GM23338 (cell line): ENCODE measurements around the gene RYR3. TPM values are rescaled to one million over a fixed set of nuclear protein-coding genes. Genes with fewer than 3 reads are reported as not detected.

ENCODE experiments used
- ATAC-seq: fragments of 200-7000 bp; cut with Tn5 transposase; 3 replicates; pipeline ENCODE4 v1.9.1; 2020
- DNase-seq: peaks from one replicate; pipeline ENCODE4 v3.0.0-alpha.2; 2015; ENCODE audit warnings: low spot score
- H2AFZ ChIP-seq: fragments of 200-600 bp; sonication (generic); 2 replicates; pipeline ENCODE4 v1.8.0; 2016; ENCODE audit warnings: antibody characterized with exemption, mild to moderate bottlenecking, moderate library complexity
- H3F3A ChIP-seq: fragments of 200-600 bp; sonication (generic); replicated peaks from 2 replicates; pipeline ENCODE4 v1.8.0; 2017; ENCODE audit warnings: antibody characterized with exemption, mixed run types, low read depth
- H3K27ac ChIP-seq: fragments of 200-600 bp; sonication (generic); 2 replicates; pipeline ENCODE4 v1.6.1; 2016; ENCODE audit warnings: low read depth
- H3K27me3 ChIP-seq: fragments of 200-600 bp; sonication (generic); 2 replicates; pipeline ENCODE4 v1.8.0; 2016; ENCODE audit warnings: mild to moderate bottlenecking, mixed run types, moderate library complexity; ENCODE audit not compliant: insufficient read depth
- H3K36me3 ChIP-seq: fragments of 200-600 bp; sonication (generic); 2 replicates; pipeline ENCODE4 v1.8.0; 2016; ENCODE audit warnings: mild to moderate bottlenecking; ENCODE audit not compliant: insufficient read depth
- H3K4me1 ChIP-seq: fragments of 200-600 bp; sonication (generic); 2 replicates; pipeline ENCODE4 v1.8.0; 2016; ENCODE audit warnings: mild to moderate bottlenecking, moderate library complexity; ENCODE audit not compliant: insufficient read depth
- H3K4me2 ChIP-seq: fragments of 200-600 bp; sonication (generic); 2 replicates; pipeline ENCODE4 v1.7.1; 2017; ENCODE audit warnings: mixed run types
- H3K4me3 ChIP-seq: fragments of 200-600 bp; sonication (generic); 2 replicates; pipeline ENCODE4 v1.6.1; 2016; ENCODE audit warnings: mixed run types
- H3K79me2 ChIP-seq: fragments of 200-600 bp; sonication (generic); replicated peaks from 2 replicates; pipeline ENCODE4 v1.8.0; 2017; ENCODE audit warnings: mild to moderate bottlenecking; ENCODE audit not compliant: insufficient read depth
- H3K9me2 ChIP-seq: fragments of 200-600 bp; sonication (generic); 2 replicates; pipeline ENCODE4 v1.8.0; 2017; ENCODE audit not compliant: insufficient read depth
- H4K20me1 ChIP-seq: fragments of 200-600 bp; sonication (generic); replicated peaks from 2 replicates; pipeline ENCODE4 v1.8.0; 2017; ENCODE audit warnings: mild to moderate bottlenecking; ENCODE audit not compliant: insufficient read depth
- H3K27ac Mint-ChIP-seq: 2 replicates; pipeline ENCODE4 v1.8.0; 2020; ENCODE audit warnings: inconsistent platforms, mild to moderate bottlenecking, moderate library complexity, mixed read lengths
- H3K27me3 Mint-ChIP-seq: 3 replicates; pipeline ENCODE4 v1.8.0; 2022; ENCODE audit warnings: low read depth, mild to moderate bottlenecking, moderate library complexity, mixed read lengths, inconsistent platforms; ENCODE audit not compliant: insufficient read depth, poor library complexity
- H3K36me3 Mint-ChIP-seq: 3 replicates; pipeline ENCODE4 v1.8.0; 2021; ENCODE audit warnings: low read depth, mild to moderate bottlenecking, inconsistent platforms, moderate library complexity, mixed read lengths
- H3K4me1 Mint-ChIP-seq: 3 replicates; pipeline ENCODE4 v1.8.0; 2020; ENCODE audit warnings: mild to moderate bottlenecking, inconsistent platforms, mixed read lengths
- H3K4me3 Mint-ChIP-seq: 3 replicates; pipeline ENCODE4 v1.8.0; 2021; ENCODE audit warnings: moderate library complexity, mild to moderate bottlenecking, inconsistent platforms, mixed read lengths
- H3K9me3 Mint-ChIP-seq: 3 replicates; pipeline ENCODE4 v1.8.0; 2020; ENCODE audit warnings: moderate library complexity, mild to moderate bottlenecking, inconsistent platforms, mixed read lengths
- CREB1 ChIP-seq: fragments of 250-450 bp; sonication (Bioruptor Pico); IDR thresholded peaks from 2 replicates; pipeline ENCODE4 v1.5.0; 2020; ENCODE audit warnings: low read depth, mild to moderate bottlenecking, moderate library complexity
- EZH2 ChIP-seq: fragments of 200-600 bp; sonication (generic); IDR thresholded peaks from one replicate; pipeline ENCODE4 v1.8.0; 2017; ENCODE audit warnings: antibody characterized with exemption, mild to moderate bottlenecking, low read depth; ENCODE audit not compliant: unreplicated experiment
- EZH2phosphoT487 ChIP-seq: fragments of 200-600 bp; sonication (generic); IDR thresholded peaks from one replicate; pipeline ENCODE4 v1.8.1; 2018; ENCODE audit warnings: antibody characterized with exemption; ENCODE audit not compliant: unreplicated experiment
- JUNB ChIP-seq: IDR thresholded peaks from one replicate; pipeline ENCODE4 v1.6.1; 2016; ENCODE audit warnings: antibody characterized with exemption; ENCODE audit not compliant: unreplicated experiment
- NANOG ChIP-seq: IDR thresholded peaks from 2 replicates; pipeline ENCODE4 v1.6.1; 2016; ENCODE audit warnings: antibody characterized with exemption, borderline replicate concordance
- POLR2AphosphoS5 ChIP-seq: IDR thresholded peaks from 2 replicates; pipeline ENCODE4 v1.6.1; 2016; ENCODE audit warnings: antibody characterized with exemption, low read depth
- STAT1 ChIP-seq: IDR thresholded peaks from one replicate; pipeline ENCODE4 v1.6.1; 2016; ENCODE audit warnings: antibody characterized with exemption; ENCODE audit not compliant: unreplicated experiment
- ZNF114 ChIP-seq: fragments of 250-450 bp; sonication (Bioruptor Pico); IDR thresholded peaks from 2 replicates; pipeline ENCODE4 v1.5.0; 2020; ENCODE audit warnings: mild to moderate bottlenecking, moderate library complexity
- ZNF331 ChIP-seq: fragments of 250-450 bp; sonication (Bioruptor Pico); IDR thresholded peaks from 2 replicates; pipeline ENCODE4 v1.5.0; 2020; ENCODE audit warnings: low read depth, mild to moderate bottlenecking, moderate library complexity
- polyA plus RNA-seq: library from polyadenylated mRNA; unstranded; fragments of >200 nt; fragmentation: Nextera tagmentation; extraction: Ambion mirVana; gene quantifications from 2 replicates; pipeline ENCODE4 v1.2.1, GENCODE V29; 2016
- total RNA-seq: library from RNA; depleted of rRNA; stranded (reverse); fragments of >200 nt; shearing (Covaris generic); gene quantifications from 2 replicates; pipeline ENCODE4 v1.2.3, GENCODE V29; 2014
- TF ChIP-seq, protein P1 (sequence below): IDR thresholded peaks from 2 replicates; pipeline ENCODE4 v1.6.1; 2016; ENCODE audit warnings: antibody characterized with exemption
- TF ChIP-seq, protein P2 (sequence below): fragments of 250-450 bp; sonication (Bioruptor Pico); IDR thresholded peaks from 2 replicates; pipeline ENCODE4 v1.5.0; 2020; ENCODE audit warnings: mild to moderate bottlenecking, moderate library complexity
- TF ChIP-seq, protein P3 (sequence below): IDR thresholded peaks from one replicate; pipeline ENCODE4 v1.6.1; 2018; ENCODE audit warnings: antibody characterized with exemption; ENCODE audit not compliant: unreplicated experiment
- TF ChIP-seq, protein P4 (sequence below), 2 experiments: fragments of 200-600 bp in 1 of 2; sonication (generic) in 1 of 2; conservative IDR thresholded peaks; 2 replicates each; pipeline versions ENCODE4 v1.5.1 to v1.6.1; 2016 to 2017; ENCODE audit warnings: antibody characterized with exemption in 2 of 2, low read depth in 2 of 2, mild to moderate bottlenecking in 2 of 2, moderate library complexity in 1 of 2

RYR3 gene
- total and polyA plus RNA-seq, 2 experiments from 2014 or later: 1.1 to 1.2 TPM

DNA sequence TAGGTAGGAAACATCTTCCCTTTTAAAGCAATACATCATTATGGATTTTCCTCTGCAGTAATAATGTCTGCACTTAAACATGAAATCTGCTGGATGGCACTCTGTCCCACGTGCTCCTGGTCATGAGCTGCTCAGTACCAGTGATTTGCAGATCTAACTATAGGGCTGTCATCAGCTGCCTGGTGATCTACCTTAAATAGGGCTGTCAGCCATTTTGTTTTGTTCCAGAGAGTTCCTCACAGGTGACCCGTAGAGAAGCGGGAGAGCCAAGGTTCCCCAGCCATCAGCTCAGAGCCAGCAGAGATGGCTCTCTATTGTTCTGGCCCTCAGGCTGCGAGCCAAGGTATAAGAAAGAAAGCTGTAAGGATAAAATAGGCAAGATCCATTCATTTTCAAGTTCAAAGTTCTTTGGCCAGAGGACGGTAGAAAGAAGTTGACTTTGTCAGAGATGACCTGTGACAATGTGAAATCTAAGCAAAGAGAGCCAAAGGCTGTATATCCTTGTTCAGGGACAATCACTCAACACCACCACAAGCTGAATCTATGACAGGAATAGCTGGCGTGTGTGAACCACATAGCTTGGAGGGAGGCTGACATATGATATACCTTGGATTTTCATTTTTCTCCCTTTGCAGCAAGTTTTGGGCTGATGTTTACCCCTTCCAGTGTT lies 156.5 kb downstream of the RYR3 start:
- H2AFZ ChIP-seq: no peak overlapping the region
- no peaks in the 10 kb centered on the region for H3K4me1 Mint-ChIP-seq
- H3K36me3 Mint-ChIP-seq: no peaks in the 10 kb centered on the region
- H3K27me3 Mint-ChIP-seq: no peaks in the 10 kb centered on the region
- no peak overlapping the region for H3K4me2 ChIP-seq
- 0 out of 2 replicates have a peak, but pooled peaks cover 10% of the 10 kb centered on the region for H3K9me2 ChIP-seq
- no peaks in the 10 kb centered on the region for H3K9me3 Mint-ChIP-seq
- H3K27ac Mint-ChIP-seq: no peak overlapping the region
- no peaks in the 10 kb centered on the region for H3F3A ChIP-seq
- H3K4me3 ChIP-seq: no peak overlapping the region
- no peaks in the 10 kb centered on the region for H3K79me2 ChIP-seq
- H3K27ac ChIP-seq: no peak overlapping the region
- ATAC-seq (no peak), DNase-seq (peak; percentile 8)
- no peak overlapping the region for H3K4me3 Mint-ChIP-seq
- no peak for TF ChIP-seq CREB1 (CRISPR knock-in tag)
- no peak for TF ChIP-seq EZH2
- no peak for TF ChIP-seq EZH2phosphoT487
- no peak for TF ChIP-seq NANOG
- TF ChIP-seq, protein P1, sequence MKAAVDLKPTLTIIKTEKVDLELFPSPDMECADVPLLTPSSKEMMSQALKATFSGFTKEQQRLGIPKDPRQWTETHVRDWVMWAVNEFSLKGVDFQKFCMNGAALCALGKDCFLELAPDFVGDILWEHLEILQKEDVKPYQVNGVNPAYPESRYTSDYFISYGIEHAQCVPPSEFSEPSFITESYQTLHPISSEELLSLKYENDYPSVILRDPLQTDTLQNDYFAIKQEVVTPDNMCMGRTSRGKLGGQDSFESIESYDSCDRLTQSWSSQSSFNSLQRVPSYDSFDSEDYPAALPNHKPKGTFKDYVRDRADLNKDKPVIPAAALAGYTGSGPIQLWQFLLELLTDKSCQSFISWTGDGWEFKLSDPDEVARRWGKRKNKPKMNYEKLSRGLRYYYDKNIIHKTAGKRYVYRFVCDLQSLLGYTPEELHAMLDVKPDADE: no peak
- TF ChIP-seq, protein P2, sequence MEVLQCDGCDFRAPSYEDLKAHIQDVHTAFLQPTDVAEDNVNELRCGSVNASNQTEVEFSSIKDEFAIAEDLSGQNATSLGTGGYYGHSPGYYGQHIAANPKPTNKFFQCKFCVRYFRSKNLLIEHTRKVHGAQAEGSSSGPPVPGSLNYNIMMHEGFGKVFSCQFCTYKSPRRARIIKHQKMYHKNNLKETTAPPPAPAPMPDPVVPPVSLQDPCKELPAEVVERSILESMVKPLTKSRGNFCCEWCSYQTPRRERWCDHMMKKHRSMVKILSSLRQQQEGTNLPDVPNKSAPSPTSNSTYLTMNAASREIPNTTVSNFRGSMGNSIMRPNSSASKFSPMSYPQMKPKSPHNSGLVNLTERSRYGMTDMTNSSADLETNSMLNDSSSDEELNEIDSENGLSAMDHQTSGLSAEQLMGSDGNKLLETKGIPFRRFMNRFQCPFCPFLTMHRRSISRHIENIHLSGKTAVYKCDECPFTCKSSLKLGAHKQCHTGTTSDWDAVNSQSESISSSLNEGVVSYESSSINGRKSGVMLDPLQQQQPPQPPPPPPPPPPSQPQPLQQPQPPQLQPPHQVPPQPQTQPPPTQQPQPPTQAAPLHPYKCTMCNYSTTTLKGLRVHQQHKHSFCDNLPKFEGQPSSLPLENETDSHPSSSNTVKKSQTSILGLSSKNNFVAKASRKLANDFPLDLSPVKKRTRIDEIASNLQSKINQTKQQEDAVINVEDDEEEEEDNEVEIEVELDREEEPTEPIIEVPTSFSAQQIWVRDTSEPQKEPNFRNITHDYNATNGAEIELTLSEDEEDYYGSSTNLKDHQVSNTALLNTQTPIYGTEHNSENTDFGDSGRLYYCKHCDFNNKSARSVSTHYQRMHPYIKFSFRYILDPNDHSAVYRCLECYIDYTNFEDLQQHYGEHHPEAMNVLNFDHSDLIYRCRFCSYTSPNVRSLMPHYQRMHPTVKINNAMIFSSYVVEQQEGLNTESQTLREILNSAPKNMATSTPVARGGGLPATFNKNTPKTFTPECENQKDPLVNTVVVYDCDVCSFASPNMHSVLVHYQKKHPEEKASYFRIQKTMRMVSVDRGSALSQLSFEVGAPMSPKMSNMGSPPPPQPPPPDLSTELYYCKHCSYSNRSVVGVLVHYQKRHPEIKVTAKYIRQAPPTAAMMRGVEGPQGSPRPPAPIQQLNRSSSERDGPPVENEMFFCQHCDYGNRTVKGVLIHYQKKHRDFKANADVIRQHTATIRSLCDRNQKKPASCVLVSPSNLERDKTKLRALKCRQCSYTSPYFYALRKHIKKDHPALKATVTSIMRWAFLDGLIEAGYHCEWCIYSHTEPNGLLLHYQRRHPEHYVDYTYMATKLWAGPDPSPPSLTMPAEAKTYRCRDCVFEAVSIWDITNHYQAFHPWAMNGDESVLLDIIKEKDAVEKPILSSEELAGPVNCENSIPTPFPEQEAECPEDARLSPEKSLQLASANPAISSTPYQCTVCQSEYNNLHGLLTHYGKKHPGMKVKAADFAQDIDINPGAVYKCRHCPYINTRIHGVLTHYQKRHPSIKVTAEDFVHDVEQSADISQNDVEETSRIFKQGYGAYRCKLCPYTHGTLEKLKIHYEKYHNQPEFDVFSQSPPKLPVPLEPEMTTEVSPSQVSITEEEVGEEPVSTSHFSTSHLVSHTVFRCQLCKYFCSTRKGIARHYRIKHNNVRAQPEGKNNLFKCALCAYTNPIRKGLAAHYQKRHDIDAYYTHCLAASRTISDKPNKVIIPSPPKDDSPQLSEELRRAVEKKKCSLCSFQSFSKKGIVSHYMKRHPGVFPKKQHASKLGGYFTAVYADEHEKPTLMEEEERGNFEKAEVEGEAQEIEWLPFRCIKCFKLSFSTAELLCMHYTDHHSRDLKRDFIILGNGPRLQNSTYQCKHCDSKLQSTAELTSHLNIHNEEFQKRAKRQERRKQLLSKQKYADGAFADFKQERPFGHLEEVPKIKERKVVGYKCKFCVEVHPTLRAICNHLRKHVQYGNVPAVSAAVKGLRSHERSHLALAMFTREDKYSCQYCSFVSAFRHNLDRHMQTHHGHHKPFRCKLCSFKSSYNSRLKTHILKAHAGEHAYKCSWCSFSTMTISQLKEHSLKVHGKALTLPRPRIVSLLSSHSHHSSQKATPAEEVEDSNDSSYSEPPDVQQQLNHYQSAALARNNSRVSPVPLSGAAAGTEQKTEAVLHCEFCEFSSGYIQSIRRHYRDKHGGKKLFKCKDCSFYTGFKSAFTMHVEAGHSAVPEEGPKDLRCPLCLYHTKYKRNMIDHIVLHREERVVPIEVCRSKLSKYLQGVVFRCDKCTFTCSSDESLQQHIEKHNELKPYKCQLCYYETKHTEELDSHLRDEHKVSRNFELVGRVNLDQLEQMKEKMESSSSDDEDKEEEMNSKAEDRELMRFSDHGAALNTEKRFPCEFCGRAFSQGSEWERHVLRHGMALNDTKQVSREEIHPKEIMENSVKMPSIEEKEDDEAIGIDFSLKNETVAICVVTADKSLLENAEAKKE (CRISPR knock-in tag): no peak
- TF ChIP-seq STAT1: no peak
- TF ChIP-seq POLR2AphosphoS5: no peak
- TF ChIP-seq ZNF331: no peak
- TF ChIP-seq, protein P3, sequence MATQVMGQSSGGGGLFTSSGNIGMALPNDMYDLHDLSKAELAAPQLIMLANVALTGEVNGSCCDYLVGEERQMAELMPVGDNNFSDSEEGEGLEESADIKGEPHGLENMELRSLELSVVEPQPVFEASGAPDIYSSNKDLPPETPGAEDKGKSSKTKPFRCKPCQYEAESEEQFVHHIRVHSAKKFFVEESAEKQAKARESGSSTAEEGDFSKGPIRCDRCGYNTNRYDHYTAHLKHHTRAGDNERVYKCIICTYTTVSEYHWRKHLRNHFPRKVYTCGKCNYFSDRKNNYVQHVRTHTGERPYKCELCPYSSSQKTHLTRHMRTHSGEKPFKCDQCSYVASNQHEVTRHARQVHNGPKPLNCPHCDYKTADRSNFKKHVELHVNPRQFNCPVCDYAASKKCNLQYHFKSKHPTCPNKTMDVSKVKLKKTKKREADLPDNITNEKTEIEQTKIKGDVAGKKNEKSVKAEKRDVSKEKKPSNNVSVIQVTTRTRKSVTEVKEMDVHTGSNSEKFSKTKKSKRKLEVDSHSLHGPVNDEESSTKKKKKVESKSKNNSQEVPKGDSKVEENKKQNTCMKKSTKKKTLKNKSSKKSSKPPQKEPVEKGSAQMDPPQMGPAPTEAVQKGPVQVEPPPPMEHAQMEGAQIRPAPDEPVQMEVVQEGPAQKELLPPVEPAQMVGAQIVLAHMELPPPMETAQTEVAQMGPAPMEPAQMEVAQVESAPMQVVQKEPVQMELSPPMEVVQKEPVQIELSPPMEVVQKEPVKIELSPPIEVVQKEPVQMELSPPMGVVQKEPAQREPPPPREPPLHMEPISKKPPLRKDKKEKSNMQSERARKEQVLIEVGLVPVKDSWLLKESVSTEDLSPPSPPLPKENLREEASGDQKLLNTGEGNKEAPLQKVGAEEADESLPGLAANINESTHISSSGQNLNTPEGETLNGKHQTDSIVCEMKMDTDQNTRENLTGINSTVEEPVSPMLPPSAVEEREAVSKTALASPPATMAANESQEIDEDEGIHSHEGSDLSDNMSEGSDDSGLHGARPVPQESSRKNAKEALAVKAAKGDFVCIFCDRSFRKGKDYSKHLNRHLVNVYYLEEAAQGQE: no peak
- no peak for TF ChIP-seq JUNB
- TF ChIP-seq, protein P4, sequence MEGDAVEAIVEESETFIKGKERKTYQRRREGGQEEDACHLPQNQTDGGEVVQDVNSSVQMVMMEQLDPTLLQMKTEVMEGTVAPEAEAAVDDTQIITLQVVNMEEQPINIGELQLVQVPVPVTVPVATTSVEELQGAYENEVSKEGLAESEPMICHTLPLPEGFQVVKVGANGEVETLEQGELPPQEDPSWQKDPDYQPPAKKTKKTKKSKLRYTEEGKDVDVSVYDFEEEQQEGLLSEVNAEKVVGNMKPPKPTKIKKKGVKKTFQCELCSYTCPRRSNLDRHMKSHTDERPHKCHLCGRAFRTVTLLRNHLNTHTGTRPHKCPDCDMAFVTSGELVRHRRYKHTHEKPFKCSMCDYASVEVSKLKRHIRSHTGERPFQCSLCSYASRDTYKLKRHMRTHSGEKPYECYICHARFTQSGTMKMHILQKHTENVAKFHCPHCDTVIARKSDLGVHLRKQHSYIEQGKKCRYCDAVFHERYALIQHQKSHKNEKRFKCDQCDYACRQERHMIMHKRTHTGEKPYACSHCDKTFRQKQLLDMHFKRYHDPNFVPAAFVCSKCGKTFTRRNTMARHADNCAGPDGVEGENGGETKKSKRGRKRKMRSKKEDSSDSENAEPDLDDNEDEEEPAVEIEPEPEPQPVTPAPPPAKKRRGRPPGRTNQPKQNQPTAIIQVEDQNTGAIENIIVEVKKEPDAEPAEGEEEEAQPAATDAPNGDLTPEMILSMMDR (conservative IDR thresholded peaks at IDR 0.05; ENCODE audit: low read depth in 2 of 2): no peak
- no peak for TF ChIP-seq ZNF114 (CRISPR knock-in tag)
- H3K27me3 ChIP-seq: peaks cover 32% of the 10 kb centered on the region; the same call in 1 of the 2 replicates
- H3K36me3 ChIP-seq: no peaks in the 10 kb centered on the region
- H3K4me1 ChIP-seq: peaks cover 13% of the 10 kb centered on the region
- no peaks in the 10 kb centered on the region for H4K20me1 ChIP-seq
